Gastrocnemius medialis (tissue), 4 donors: ENCODE data around the gene HACD2.

Experiments used
- POLR2A ChIP-seq, 2 donors: fragments of 450-650 bp; IDR thresholded peaks; one replicate each; pipeline ENCODE4 v1.6.1; 2017; ENCODE audit warnings: antibody characterized with exemption in 2 of 2, mild to moderate bottlenecking in 2 of 2, moderate library complexity in 2 of 2
- TF ChIP-seq, protein P1 (sequence below), 5 experiments: fragments of 450-650 bp in 3 of 5; fragments of 200-600 bp in 2 of 5; sonication (generic) in 2 of 5; IDR thresholded peaks in 4 of 5; conservative IDR thresholded peaks in 1 of 5; 1 replicate in 4 of 5; 2 replicates in 1 of 5; pipeline ENCODE4 v1.5.1; 2016 to 2019; ENCODE audit warnings: antibody characterized with exemption in 5 of 5, mild to moderate bottlenecking in 3 of 5, moderate library complexity in 3 of 5

DNA sequence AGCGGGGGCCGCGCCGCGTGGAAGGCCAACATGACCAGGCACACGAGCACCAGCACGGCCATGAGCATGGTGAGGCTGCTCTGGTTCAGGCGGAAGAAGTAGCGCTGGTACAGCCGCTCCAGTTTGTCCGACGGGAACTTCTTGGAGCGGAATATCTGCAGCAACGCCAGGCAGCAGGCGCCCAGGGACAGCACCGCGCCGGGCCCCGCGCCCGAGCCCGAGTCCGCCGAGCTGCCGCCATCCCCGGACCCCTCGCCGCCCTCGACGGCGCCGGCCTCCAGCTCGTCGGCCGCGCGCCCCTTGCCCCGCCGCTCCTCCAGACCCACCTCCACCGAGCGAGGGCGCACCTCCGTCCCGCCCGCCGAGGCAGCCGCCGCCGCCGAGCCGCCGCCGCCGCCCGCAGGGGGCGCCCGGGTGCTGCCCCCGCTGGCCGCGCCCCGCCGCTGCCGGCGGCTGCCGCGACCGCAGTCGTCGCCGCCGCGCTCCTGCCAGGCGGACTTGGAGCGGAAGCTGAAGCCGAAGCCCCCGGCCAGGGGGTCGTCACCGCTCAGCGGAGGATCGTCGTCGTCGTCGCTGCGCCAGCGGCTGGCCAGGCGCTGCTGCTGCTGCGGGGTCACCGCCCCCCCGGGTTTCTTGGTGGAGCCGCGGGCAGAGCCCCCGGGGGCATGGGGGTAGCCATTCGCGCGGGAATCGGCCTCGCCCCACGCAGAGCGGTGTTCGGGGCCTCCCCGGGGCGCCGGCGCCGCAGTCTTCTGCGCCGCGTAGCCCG lies 136.9 kb downstream of the HACD2 start:
- TF ChIP-seq, protein P1, sequence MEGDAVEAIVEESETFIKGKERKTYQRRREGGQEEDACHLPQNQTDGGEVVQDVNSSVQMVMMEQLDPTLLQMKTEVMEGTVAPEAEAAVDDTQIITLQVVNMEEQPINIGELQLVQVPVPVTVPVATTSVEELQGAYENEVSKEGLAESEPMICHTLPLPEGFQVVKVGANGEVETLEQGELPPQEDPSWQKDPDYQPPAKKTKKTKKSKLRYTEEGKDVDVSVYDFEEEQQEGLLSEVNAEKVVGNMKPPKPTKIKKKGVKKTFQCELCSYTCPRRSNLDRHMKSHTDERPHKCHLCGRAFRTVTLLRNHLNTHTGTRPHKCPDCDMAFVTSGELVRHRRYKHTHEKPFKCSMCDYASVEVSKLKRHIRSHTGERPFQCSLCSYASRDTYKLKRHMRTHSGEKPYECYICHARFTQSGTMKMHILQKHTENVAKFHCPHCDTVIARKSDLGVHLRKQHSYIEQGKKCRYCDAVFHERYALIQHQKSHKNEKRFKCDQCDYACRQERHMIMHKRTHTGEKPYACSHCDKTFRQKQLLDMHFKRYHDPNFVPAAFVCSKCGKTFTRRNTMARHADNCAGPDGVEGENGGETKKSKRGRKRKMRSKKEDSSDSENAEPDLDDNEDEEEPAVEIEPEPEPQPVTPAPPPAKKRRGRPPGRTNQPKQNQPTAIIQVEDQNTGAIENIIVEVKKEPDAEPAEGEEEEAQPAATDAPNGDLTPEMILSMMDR (IDR thresholded peaks at IDR 0.05 in 4 of 5, conservative IDR thresholded peaks at IDR 0.05 in 1 of 5) = peak in 1 of 5 experiments; percentile 16
- no peak for TF ChIP-seq POLR2A (IDR thresholded peaks at IDR 0.05)
